HG02870 (cell line): ENCODE measurements around the gene SLC5A1.
"Not testable (repeated sequence)": the region's sequence is repeated elsewhere in the genome, so short reads cannot be mapped to it uniquely, and the experiment has no call there.

Experiments used
- ATAC-seq: cut with Tn5 transposase; IDR thresholded peaks from one replicate; pipeline ENCODE4 v1.9.1; 2021; ENCODE audit warnings: mild to moderate bottlenecking, moderate library complexity; ENCODE audit not compliant: unreplicated experiment

Gene SLC5A1

DNA sequence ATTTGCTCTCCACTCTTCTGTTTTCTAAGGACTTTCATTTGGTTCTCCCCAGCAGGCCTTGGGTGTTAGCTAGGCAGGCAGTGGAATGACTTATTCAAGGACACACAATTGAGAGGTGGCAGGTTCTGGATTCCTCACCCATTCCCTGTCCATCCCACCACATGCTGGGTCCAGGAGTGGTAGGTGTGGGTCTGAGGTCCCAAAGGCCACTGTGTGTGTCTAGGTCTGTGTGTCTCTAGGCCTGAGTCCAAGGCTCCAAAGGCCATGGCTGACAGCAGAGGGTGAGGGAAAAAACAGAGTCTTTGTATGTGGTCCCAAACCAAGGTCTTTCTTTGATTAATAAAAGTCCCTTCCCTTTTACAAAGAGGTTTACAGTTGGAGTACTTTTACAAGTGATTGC lies 40.8 kb downstream of the SLC5A1 start:
- ATAC-seq, result no peak

DNA sequence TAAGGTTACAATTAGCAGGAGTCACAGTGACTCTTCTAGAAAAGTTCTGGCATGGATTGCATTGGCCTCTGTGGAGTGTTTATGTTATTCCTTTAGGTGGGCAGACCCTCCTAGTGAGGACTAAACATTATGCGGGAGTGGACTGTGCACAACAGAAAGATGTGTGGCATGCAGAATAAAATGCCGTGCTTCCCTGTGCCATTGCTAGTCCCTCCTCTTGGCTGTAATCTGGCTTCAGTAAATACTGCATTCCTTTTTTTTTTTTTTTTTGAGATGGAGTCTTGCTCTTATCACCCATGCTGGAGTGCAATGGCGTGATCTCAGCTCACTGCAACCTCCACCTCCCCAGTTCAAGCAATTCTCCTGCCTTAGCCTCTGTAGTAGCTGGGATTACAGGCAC lies 45.0 kb downstream of the SLC5A1 start:
- ATAC-seq, result no peak

DNA sequence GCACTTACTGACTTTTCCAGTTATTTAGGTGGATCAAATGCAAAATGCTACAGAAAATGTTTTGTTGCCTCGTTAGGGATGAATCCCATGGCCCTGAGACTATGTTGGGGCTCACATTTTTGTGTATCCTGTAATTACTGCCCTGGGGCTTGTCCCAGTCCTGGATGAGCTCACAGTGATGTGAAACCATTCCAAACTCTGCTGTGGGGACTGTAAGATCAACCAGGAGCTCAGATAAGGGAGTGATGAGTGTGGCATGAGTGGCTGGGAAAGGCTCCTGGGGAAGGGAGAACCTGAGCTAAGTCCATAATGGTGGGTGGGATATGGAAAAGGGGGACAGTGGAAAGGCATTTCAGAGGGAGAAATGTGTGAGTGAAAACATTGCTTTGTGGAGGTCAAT lies 54.0 kb downstream of the SLC5A1 start:
- ATAC-seq, result no peak

- no peak for ATAC-seq
Measured at GRCh38 chr22:32097881-32098499, 54.9 kb downstream of the SLC5A1 start.

- ATAC-seq, result no peak
Measured at GRCh38 chr22:32100711-32101110, 57.6 kb downstream of the SLC5A1 start.

- ATAC-seq, result no peak
Measured at GRCh38 chr22:32103658-32104315, 60.7 kb downstream of the SLC5A1 start.

DNA sequence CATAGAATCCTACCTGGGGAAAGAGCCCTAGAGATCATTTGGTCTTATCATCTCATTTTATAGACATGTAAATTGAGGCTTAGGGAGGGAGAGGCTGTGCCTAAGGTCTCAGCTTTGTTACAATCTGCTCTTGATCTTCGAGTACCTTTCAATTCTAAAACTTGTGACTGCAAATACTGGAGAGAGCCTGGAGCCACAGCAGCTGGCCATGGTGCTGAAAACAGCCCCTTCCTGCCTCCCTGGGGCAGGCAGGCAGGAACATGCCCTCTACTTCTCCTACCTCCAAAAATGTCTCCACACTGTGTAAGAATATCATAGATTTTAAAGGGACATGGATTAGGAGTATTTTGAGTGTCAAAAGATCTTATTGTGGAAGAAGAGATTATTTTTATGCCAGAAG lies 63.9 kb downstream of the SLC5A1 start:
- no peak for ATAC-seq

DNA sequence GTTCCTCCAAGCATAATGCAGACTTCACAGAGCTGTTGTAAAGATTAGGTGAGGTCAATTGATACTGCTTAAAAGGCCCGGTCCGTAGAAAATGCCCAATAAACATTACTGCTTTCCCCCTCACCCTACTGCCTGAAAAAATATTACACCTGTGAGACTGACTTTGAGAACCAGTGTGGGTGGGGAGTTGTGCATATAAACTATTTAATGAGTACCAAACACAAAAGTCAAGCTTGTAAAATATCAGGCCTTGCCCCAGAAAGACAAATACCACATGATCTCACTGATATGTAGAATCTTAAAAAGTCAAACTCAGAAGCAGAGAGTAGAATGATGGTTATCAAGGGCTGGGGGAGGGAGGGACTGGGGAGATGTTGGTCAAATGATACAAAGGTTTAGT lies 69.3 kb downstream of the SLC5A1 start:
- ATAC-seq, result no peak

GRCh38 chr22:32119568-32120235 lies 76.6 kb downstream of the SLC5A1 start:
- no peak for ATAC-seq

- ATAC-seq, result no peak
Measured at GRCh38 chr22:32120603-32121002, 77.5 kb downstream of the SLC5A1 start.

- no peak for ATAC-seq
Measured at GRCh38 chr22:32122899-32123298, 79.8 kb downstream of the SLC5A1 start.

DNA sequence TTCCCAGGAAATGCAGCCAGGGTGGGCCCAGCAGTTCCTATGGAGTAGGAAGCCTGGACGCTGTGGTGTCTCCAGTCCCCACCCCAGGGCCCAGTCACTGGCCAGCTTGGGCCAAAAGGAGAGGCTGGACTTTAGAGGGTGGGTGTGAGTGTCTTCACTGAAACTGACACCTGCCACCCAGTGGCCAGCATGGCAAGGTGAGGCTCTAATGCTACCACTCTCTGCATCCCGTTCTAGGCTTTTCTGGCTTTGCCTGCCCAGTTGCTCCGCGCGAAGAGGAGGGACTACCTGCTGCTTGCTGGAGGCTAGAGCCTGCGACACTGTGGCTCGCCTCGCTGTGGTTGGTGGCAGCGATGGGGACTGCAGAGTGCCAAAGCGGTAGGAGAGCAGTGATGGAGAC lies 80.6 kb downstream of the SLC5A1 start:
- ATAC-seq, result no peak

DNA sequence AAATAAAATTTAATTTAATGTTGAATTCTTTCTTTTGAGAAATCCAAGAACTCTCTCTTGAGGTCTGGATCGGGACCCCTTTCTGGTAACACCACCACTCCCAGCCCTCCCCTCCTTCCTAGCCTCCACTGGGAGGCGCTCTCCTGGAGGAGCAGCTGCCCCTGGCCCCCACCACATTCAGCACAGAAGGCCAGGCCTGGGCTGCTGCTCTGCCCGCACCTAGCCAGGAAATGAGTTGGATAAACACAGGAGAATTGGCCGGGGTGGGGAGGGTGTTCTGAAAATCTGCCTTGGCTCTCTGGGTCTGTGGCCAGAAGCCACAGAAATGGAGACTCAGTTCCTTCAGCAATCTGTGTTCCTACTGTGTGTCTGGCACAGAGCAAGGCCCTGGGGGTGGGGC lies 84.8 kb downstream of the SLC5A1 start:
- no peak for ATAC-seq

DNA sequence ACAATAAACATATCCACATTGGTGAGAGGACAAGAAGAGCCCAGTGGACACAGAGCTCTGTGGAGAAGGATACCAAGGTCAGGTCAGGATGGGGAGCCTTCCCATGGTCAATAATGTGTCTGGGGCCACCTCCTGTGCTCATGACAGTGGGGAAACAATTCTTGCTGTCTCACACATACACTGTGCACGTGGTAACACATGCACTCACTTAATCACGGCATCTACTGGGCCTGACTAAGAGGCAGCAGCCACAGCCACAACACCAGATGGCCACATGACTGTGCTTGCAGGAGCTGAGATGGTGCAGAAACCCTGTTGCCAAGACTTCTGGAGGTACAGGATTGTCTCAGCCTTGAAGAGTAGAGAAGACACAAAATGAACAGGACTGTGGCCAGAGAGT lies 87.4 kb downstream of the SLC5A1 start:
- ATAC-seq, result no peak

DNA sequence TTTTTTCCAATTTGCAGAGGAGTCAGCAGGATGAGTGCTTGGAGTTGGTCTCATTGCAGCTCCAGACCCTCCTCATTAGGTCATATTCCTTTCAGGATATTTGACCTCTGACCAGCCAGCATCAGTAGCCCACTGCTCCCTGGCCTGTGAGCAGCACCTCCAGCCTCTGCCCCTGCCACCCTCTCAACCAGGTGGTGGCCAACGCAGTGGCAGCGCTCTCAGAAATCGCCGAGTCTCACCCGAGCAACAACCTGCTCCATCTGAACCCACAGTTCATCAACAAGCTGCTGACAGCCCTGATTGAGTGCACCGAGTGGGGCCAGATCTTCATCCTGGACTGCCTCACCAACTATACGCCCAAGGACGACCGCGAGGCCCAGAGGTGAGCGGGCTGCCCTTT lies 89.1 kb downstream of the SLC5A1 start:
- ATAC-seq, result no peak

- no peak for ATAC-seq
Measured at GRCh38 chr22:32132783-32133182, 89.7 kb downstream of the SLC5A1 start.

- ATAC-seq, result not testable (repeated sequence)
Measured at GRCh38 chr22:32134796-32135195, 91.7 kb downstream of the SLC5A1 start.

DNA sequence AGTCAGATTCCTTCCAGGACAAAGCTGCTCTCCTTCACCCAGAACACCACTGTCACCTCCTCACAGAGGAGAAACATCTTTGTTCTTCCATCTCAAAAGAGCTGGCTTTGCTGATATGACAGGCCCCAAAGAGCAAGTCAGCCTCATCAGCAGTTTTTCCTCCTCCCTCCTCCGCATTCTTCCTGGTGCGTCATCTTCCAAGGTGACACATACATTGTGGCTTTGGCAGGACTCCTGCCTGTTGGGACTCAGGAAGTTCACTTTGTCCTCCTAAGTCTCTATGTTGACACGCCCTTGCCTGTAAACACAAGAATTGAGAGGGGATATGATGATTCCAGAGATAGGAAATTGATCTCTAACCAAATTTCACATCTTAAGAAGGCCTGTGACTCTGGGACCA lies 92.9 kb downstream of the SLC5A1 start:
- ATAC-seq, result not testable (repeated sequence)

DNA sequence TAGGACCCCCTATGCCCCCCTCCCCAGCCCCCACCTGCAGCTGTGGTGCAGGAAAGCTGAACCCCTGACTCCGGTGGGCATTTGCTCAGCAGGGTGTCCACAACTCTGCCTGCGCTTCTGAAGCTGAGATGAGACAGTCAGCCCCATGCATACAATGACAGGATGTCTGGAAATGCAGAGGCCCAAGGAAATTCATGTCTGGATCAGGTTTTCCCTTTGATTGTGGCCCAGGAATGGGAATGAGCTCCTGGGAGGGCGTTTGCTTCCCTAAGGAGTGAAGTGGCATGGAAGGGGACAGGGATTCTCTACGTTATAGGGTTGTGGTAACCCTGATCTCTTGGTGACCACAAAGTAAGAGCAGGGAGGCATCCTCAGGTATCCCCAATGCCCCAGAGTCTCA lies 93.8 kb downstream of the SLC5A1 start:
- not testable (repeated sequence) for ATAC-seq

GRCh38 chr22:32137731-32138324 lies 94.8 kb downstream of the SLC5A1 start:
- ATAC-seq, result not testable (repeated sequence)

DNA sequence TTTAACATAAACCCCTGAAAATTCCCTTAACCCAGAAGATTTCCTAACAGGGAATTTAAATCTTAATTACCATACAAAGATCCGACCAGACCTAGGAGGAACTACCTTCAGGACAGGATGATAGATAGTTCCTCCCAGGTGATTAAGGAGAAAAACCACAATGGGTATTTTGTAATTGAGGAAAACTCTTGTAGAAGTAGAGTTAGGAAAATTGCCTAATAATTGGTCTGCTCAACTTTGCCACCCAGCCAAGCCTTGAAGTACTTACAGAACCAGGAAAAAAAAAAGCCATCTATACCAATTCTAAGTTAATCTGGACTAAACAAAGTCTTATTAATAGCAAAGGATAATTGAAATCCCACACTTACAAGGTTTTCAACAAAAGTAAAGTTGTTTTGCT lies 95.5 kb downstream of the SLC5A1 start:
- not testable (repeated sequence) for ATAC-seq

GRCh38 chr22:32140688-32141087 lies 97.6 kb downstream of the SLC5A1 start:
- ATAC-seq, result not testable (repeated sequence)
